ENCODE results near the gene KIF3B.
"Not testable (repeated sequence)": the region's sequence is repeated elsewhere in the genome, so short reads cannot be mapped to it uniquely, and the experiment has no call there.

Gene KIF3B

GRCh38 chr20:32277361-32278198 lies at the start of gene KIF3B:
Gene KIF3B (plus strand): TSS chr20:32277651. CDS start chr20:32309778, 32,127 bp downstream.
- DNase-seq (ENCODE audit: low read depth in 2 of 2): peak; percentile 72 to 74

- DNase-seq (ENCODE audit: low read depth in 2 of 2): no peak
Measured at GRCh38 chr20:32227744-32228688, 49.4 kb upstream of the KIF3B start.

- DNase-seq (ENCODE audit: low read depth in 2 of 2): no peak
Measured at GRCh38 chr20:32229251-32229747, 48.2 kb upstream of the KIF3B start.

GRCh38 chr20:32230707-32231106 lies 46.7 kb upstream of the KIF3B start:
- DNase-seq (ENCODE audit: low read depth in 2 of 2): no peak

GRCh38 chr20:32231245-32231644 lies 46.2 kb upstream of the KIF3B start:
- DNase-seq (ENCODE audit: low read depth in 2 of 2): no peak

GRCh38 chr20:32231847-32232246 lies 45.6 kb upstream of the KIF3B start:
- DNase-seq (ENCODE audit: low read depth in 2 of 2): no peak

GRCh38 chr20:32232326-32232886 lies 45.0 kb upstream of the KIF3B start:
- no peak for DNase-seq (ENCODE audit: low read depth in 2 of 2)

- DNase-seq (ENCODE audit: low read depth in 2 of 2): no peak
Measured at GRCh38 chr20:32233286-32233685, 44.2 kb upstream of the KIF3B start.

- DNase-seq (ENCODE audit: low read depth in 2 of 2): no peak
Measured at GRCh38 chr20:32234135-32234808, 43.2 kb upstream of the KIF3B start.

GRCh38 chr20:32235331-32236047 lies 42.0 kb upstream of the KIF3B start:
- DNase-seq (ENCODE audit: low read depth in 2 of 2): no peak

GRCh38 chr20:32236048-32236533 lies 41.4 kb upstream of the KIF3B start:
- DNase-seq (ENCODE audit: low read depth in 2 of 2): no peak

GRCh38 chr20:32236819-32237218 lies 40.6 kb upstream of the KIF3B start:
- no peak for DNase-seq (ENCODE audit: low read depth in 2 of 2)

GRCh38 chr20:32237419-32237818 lies 40.0 kb upstream of the KIF3B start:
- DNase-seq (ENCODE audit: low read depth in 2 of 2): no peak

- DNase-seq (ENCODE audit: low read depth in 2 of 2): no peak
Measured at GRCh38 chr20:32238483-32239425, 38.7 kb upstream of the KIF3B start.

- DNase-seq (ENCODE audit: low read depth in 2 of 2): no peak
Measured at GRCh38 chr20:32240205-32240604, 37.2 kb upstream of the KIF3B start.

GRCh38 chr20:32241807-32242206 lies 35.6 kb upstream of the KIF3B start:
- DNase-seq (ENCODE audit: low read depth in 2 of 2): no peak

GRCh38 chr20:32244150-32244823 lies 33.2 kb upstream of the KIF3B start:
- DNase-seq (ENCODE audit: low read depth in 2 of 2): no peak

- DNase-seq (ENCODE audit: low read depth in 2 of 2): no peak
Measured at GRCh38 chr20:32244959-32245358, 32.5 kb upstream of the KIF3B start.

GRCh38 chr20:32246208-32246607 lies 31.2 kb upstream of the KIF3B start:
- DNase-seq (ENCODE audit: low read depth in 2 of 2): not testable (repeated sequence)
